HepG2 (cell line): ENCODE results near the gene TEX14. TPM values are rescaled to one million over a fixed set of nuclear protein-coding genes. Genes with fewer than 3 reads are reported as not detected.

Experiments used
- ATAC-seq: fragments of 200-7000 bp; cut with Tn5 transposase; 3 replicates; pipeline ENCODE4 v1.9.1; 2020; ENCODE audit warnings: mild to moderate bottlenecking, moderate library complexity
- BruUV-seq: library from RNA; stranded (reverse); fragments of 400-500 nt; replicated peaks from 2 replicates; lab custom pipeline; 2021; lab: Mats Ljungman, UMichigan
- CTCF ChIA-PET: fragments of 300-600 bp; formaldehyde crosslinking; extraction: SDS; loops from one replicate; lab custom pipeline; 2021; ENCODE audit warnings: low total read pairs, inconsistent platforms, low intra/inter-chr PET ratio; lab: Yijun Ruan, JAX
- POLR2A ChIA-PET: fragments of 350-600 bp; sonication (Branson Sonifier 250); formaldehyde crosslinking; loops from one replicate; lab custom pipeline; 2020; ENCODE audit warnings: antibody characterized with exemption, inconsistent platforms; lab: Yijun Ruan, JAX
- DNase-seq: peaks from one replicate; pipeline ENCODE4 v3.0.0-alpha.2; 2015; ENCODE audit warnings: low spot score
- FAIRE-seq: peaks from 3 replicates; lab custom pipeline; 2011; peaks lifted over from hg19 to GRCh38; lab: Jason Lieb, UNC
- H2AFZ ChIP-seq: one replicate; pipeline ENCODE4 v1.6.1; 2011; ENCODE audit warnings: low read length, inconsistent platforms
- H3K27ac ChIP-seq: fragments of 300-600 bp; 3 replicates; pipeline ENCODE4 v1.8.0; 2011; ENCODE audit warnings: mixed run types, mild to moderate bottlenecking, mixed read lengths, low read length, inconsistent platforms; ENCODE audit not compliant: insufficient read depth; ENCODE audit errors: extremely low read length
- H3K27me3 ChIP-seq, 2 experiments: fragments of 200-600 bp in 1 of 2; 2 replicates in 1 of 2; 3 replicates in 1 of 2; pipeline versions ENCODE4 v1.6.0 to v1.8.0; 2011; ENCODE audit warnings: low read length in 2 of 2, mild to moderate bottlenecking in 2 of 2, moderate library complexity in 2 of 2, inconsistent platforms in 1 of 2; ENCODE audit not compliant: insufficient read depth in 2 of 2, control insufficient read depth in 1 of 2
- H3K36me3 ChIP-seq, 2 experiments: fragments of 200-600 bp in 1 of 2; replicated peaks in 1 of 2; 2 replicates in 1 of 2; 3 replicates in 1 of 2; pipeline versions ENCODE4 v1.5.1 to v1.8.0; 2011; ENCODE audit warnings: low read length in 2 of 2, inconsistent platforms in 1 of 2; ENCODE audit not compliant: insufficient read depth in 2 of 2, control insufficient read depth in 1 of 2
- H3K4me1 ChIP-seq: 2 replicates; pipeline ENCODE4 v1.5.1; 2012; ENCODE audit warnings: low read length, inconsistent platforms; ENCODE audit not compliant: insufficient read depth
- H3K4me2 ChIP-seq: 2 replicates; pipeline ENCODE4 v1.6.0; 2011; ENCODE audit warnings: low read depth, low read length, inconsistent platforms
- H3K4me3 ChIP-seq, 3 experiments: fragments of 200-600 bp in 1 of 3; sonication (generic), shearing (Covaris generic) in 1 of 3; replicated peaks in 1 of 3; 2 replicates each; pipeline ENCODE4 v1.5.1; 2011 to 2016; ENCODE audit warnings: low read length in 3 of 3, inconsistent platforms in 2 of 3, low read depth in 2 of 3, mild to moderate bottlenecking in 2 of 3, control low read depth in 1 of 3, mixed read lengths in 1 of 3; ENCODE audit not compliant: insufficient read depth in 1 of 3
- H3K79me2 ChIP-seq: one replicate; pipeline ENCODE4 v1.6.1; 2011; ENCODE audit warnings: low read length, inconsistent platforms; ENCODE audit not compliant: insufficient read depth
- H3K9ac ChIP-seq: 2 replicates; pipeline ENCODE4 v1.6.0; 2011; ENCODE audit warnings: mild to moderate bottlenecking, low read depth, low read length, inconsistent platforms; ENCODE audit not compliant: insufficient read depth
- H3K9me3 ChIP-seq: 2 replicates; pipeline ENCODE4 v1.5.1; 2012; ENCODE audit warnings: mild to moderate bottlenecking, low read length
- H4K20me1 ChIP-seq: 2 replicates; pipeline ENCODE4 v1.6.0; 2011; ENCODE audit warnings: inconsistent platforms, mild to moderate bottlenecking, low read length, moderate library complexity; ENCODE audit not compliant: insufficient read depth
- AGO2 ChIP-seq: fragments of 200-400 bp; formaldehyde crosslinking; optimal IDR thresholded peaks from 2 replicates; pipeline ENCODE3; 2017; ENCODE audit warnings: mild to moderate bottlenecking, low read depth, low read length, moderate library complexity
- ASH2L ChIP-seq: fragments of 300-600, 200-600 bp; sonication (generic); IDR thresholded peaks from 2 replicates; pipeline ENCODE4 v1.7.0; 2017; ENCODE audit warnings: low read depth, mild to moderate bottlenecking, moderate library complexity, mixed read lengths, low read length; ENCODE audit not compliant: insufficient read length
- ATM ChIP-seq: fragments of 450-650 bp; IDR thresholded peaks from 2 replicates; pipeline ENCODE4 v1.7.1; 2017; ENCODE audit warnings: mild to moderate bottlenecking, borderline replicate concordance
- CAMTA2 ChIP-seq: sonication (generic); formaldehyde crosslinking; IDR thresholded peaks from 2 replicates; pipeline ENCODE4 v1.4.0; 2020; ENCODE audit warnings: mild to moderate bottlenecking, missing genetic modification reagents, borderline replicate concordance
- CHCHD3 ChIP-seq: sonication (generic); formaldehyde crosslinking; IDR thresholded peaks from 2 replicates; pipeline ENCODE4 v1.8.0; 2022; ENCODE audit warnings: mild to moderate bottlenecking, missing genetic modification reagents, moderate library complexity
- GFI1 ChIP-seq: sonication (generic); formaldehyde crosslinking; IDR thresholded peaks from 2 replicates; pipeline ENCODE4 v1.5.0; 2020; ENCODE audit warnings: missing genetic modification reagents, mild to moderate bottlenecking, borderline replicate concordance
- LCORL ChIP-seq, 2 experiments: fragments of 450-650 bp in 1 of 2; sonication (generic) in 1 of 2; formaldehyde crosslinking in 1 of 2; IDR thresholded peaks; 2 replicates each; pipeline versions ENCODE4 v1.5.0 to v1.6.1; 2017 to 2020; ENCODE audit warnings: antibody characterized with exemption in 1 of 2, missing genetic modification reagents in 1 of 2
- MTF2 ChIP-seq: sonication (generic); formaldehyde crosslinking; IDR thresholded peaks from 2 replicates; pipeline ENCODE4 v1.5.0; 2020; ENCODE audit warnings: missing genetic modification reagents, borderline replicate concordance
- NFIB ChIP-seq: sonication (generic); formaldehyde crosslinking; IDR thresholded peaks from 2 replicates; pipeline ENCODE4 v1.9.0; 2021; ENCODE audit warnings: missing genetic modification reagents, mild to moderate bottlenecking, borderline replicate concordance
- NKX3-1 ChIP-seq: sonication (generic); formaldehyde crosslinking; IDR thresholded peaks from 2 replicates; pipeline ENCODE4 v1.5.0; 2020; ENCODE audit warnings: missing genetic modification reagents
- RNF2 ChIP-seq: fragments of 450-650 bp; conservative IDR thresholded peaks from 2 replicates; pipeline ENCODE4 v1.6.1; 2016; ENCODE audit warnings: low read depth
- SALL1 ChIP-seq: sonication (generic); formaldehyde crosslinking; IDR thresholded peaks from 2 replicates; pipeline ENCODE4 v1.8.0; 2022; ENCODE audit warnings: mild to moderate bottlenecking, missing genetic modification reagents
- SNAPC2 ChIP-seq: sonication (generic); formaldehyde crosslinking; IDR thresholded peaks from 2 replicates; pipeline ENCODE4 v1.8.1; 2022; ENCODE audit warnings: mild to moderate bottlenecking, missing genetic modification reagents
- SUZ12 ChIP-seq: fragments of 150-350 bp; IDR thresholded peaks from 2 replicates; pipeline ENCODE4 v1.6.1; 2014; ENCODE audit warnings: low read depth, low read length
- ZNF414 ChIP-seq: sonication (generic); formaldehyde crosslinking; IDR thresholded peaks from 2 replicates; pipeline ENCODE4 v1.5.0; 2020; ENCODE audit warnings: missing genetic modification reagents
- ZNF713 ChIP-seq: sonication (generic); formaldehyde crosslinking; IDR thresholded peaks from 2 replicates; pipeline ENCODE4 v1.4.0; 2020; ENCODE audit warnings: mild to moderate bottlenecking, missing genetic modification reagents
- ZNF883 ChIP-seq: sonication (generic); formaldehyde crosslinking; IDR thresholded peaks from 2 replicates; pipeline ENCODE4 v1.5.1; 2020; ENCODE audit warnings: mild to moderate bottlenecking, missing genetic modification reagents; ENCODE audit errors: not compliant biosample characterization
- WGBS: methylation state at CpG from one replicate; pipeline ENCODE4 v1.1.6; 2017; ENCODE audit warnings: low lambda C conversion rate; 5-methylcytosine and 5-hydroxymethylcytosine counted together
- in situ Hi-C: cut with HindIII; loops from 2 replicates; pipeline ENCODE4 v1.10.0; 2017; ENCODE audit warnings: low pct_unique_long_range_greater_than_20kb; ENCODE audit not compliant: extremely low pct_ligation_motif_present
- intact Hi-C: fragments of 100-400 bp; cut with micrococcal nuclease; formaldehyde crosslinking; loops from one replicate; pipeline ENCODE4 v1.10.0; 2022; ENCODE audit not compliant: unreplicated experiment
- polyA plus RNA-seq, 8 experiments: library from polyadenylated mRNA; depleted of rRNA in 3 of 8; stranded (reverse) in 7 of 8; unstranded in 1 of 8; fragments of >200 nt; fragmentation: Illumina TruSeq in 4 of 8; extraction: Trizol in 4 of 8; gene quantifications; 2 replicates each; pipeline versions ENCODE4 v1.2.1 to v1.2.3, GENCODE V29; 2011 to 2016; ENCODE audit warnings: low read depth in 4 of 8, missing spikeins in 1 of 8, mixed read lengths in 1 of 8; ENCODE audit not compliant: insufficient read depth in 1 of 8
- total RNA-seq, 5 experiments: library from RNA; depleted of rRNA; stranded (reverse); fragments of >200 nt; fragmentation: Illumina TruSeq; extraction: Trizol; gene quantifications; 2 replicates each; pipeline ENCODE4 v1.2.3, GENCODE V29; 2016; ENCODE audit warnings: low read depth in 1 of 5
- TF ChIP-seq, protein P1 (sequence below): sonication (generic); formaldehyde crosslinking; IDR thresholded peaks from 2 replicates; pipeline ENCODE4 v1.5.0; 2020; ENCODE audit warnings: mild to moderate bottlenecking, missing genetic modification reagents, borderline replicate concordance

The TEX14 gene
- total and polyA plus RNA-seq, 2 of the 13 experiments (the other 11 are each of a cell fraction or from before 2014, with no cell fraction given) = 0.04 to 0.07 TPM

DNA sequence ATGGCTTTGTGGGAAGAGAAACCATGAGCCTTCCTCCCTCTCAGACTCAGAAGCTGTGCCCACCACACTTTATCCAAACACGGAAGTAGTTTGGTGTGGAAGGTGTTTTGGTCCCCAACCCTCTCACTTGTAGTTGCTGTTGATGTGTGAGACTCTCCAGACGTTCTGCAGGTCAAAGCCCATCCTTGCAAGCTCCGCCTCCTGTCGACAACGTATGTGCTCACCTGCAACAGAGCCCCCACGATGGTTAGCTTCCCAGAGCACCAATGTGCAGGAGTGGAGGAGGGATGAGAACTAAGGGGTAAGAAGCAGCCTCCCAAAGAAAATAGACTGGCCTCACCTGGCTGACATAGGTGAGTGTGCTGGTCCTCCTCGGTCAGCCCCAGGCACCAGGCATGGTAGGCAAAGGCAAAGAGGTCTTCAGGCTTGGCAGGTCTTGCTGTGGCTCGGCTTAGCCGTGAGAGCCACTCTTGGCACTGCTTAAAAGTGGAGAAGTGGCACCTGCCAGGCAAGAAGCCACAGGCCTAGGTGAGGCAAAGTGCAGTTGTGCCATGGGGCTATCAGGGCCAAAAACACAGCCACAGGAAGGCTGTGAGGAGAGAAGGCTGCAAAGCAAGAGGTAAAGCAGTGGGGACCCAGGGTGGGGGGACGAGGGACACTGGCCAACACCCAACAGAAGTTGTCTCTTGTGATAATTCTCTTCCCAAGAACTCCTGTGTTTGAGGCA is 183.3 kb downstream of the TEX14 start (continued):
- TF ChIP-seq RNF2 (no peak), MTF2 (CRISPR knock-in tag) (no peak)

DNA sequence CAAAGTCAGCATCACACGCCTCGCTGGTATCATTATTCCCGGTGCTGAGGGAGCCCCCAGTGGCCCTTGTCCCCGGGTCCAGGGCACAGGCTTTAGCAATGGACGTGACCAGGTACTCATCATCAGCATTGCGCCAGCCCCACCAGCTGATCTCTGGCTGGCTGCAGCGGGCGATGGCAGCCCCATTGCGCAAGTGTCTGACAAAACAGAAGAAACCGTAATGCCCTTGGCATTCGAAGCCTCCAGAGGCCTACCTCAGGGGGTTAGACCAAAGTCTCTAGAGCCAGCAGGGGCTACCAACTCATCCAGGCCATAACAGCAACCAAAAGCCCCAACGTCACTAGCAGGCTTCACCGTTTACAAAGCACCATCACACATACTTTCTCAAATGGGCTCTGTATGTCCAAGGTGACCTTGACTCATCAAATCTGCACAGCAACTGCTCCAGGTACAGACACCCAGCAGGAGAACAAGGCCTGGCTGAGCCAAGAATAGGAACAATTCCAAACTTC is 184.7 kb downstream of the TEX14 start:
- ATAC-seq (no peak; the same call in 2 of the 3 replicates), DNase-seq (peak; percentile 78), FAIRE-seq (no peak)
- Histone ChIP-seq H3K4me3 (no peak overlapping the region), H2AFZ (no peak overlapping the region), H3K9me3 (no peaks in the 10 kb centered on the region), H3K36me3 (peaks cover 50 to 98% of the 10 kb centered on the region in 2 experiments), H3K4me1 (peaks cover 24% of the 10 kb centered on the region), H3K27ac (peak overlapping the region; percentile 46), H3K9ac (no peak overlapping the region), H3K79me2 (no peaks in the 10 kb centered on the region), H4K20me1 (no peaks in the 10 kb centered on the region), H3K27me3 (no peaks in the 10 kb centered on the region), H3K4me2 (0 out of 2 replicates have a peak overlapping the region, but pooled peaks have one; percentile 0)
- intact Hi-C loops = no loop called here
- 67% methylated on average over 12 of the region's 13 CpGs for WGBS
- ChIA-PET POLR2A (interaction anchor here (0.8 to 3.3 kb wide), 4 partner anchors 8 to 124 kb away, joined by 3 to 13 read pairs (median 4); partner anchors contain the start of gene MTMR4), CTCF (no interaction called here)
- BruUV-seq = no TSS peak
- in situ Hi-C loops = loop anchor here (10.0 kb wide), 1 partner anchor 62 kb away; no protein-coding TSS in a partner anchor
- TF ChIP-seq ZNF883 (CRISPR knock-in tag) (peak; percentile 26), LCORL (IDR thresholded peaks at IDR 0.05) (no peak), LCORL (CRISPR knock-in tag; IDR thresholded peaks at IDR 0.05) (no peak), SNAPC2 (CRISPR knock-in tag) (no peak), ZNF713 (CRISPR knock-in tag) (no peak), SALL1 (0 out of 2 replicates have a peak, but pooled peaks have one; percentile 14), GFI1 (CRISPR knock-in tag) (no peak), NKX3-1 (CRISPR knock-in tag) (no peak), ZNF414 (CRISPR knock-in tag) (no peak), SUZ12 (no peak), ASH2L (peak; percentile 34), CAMTA2 (no peak), NFIB (CRISPR knock-in tag) (no peak), ATM (no peak), AGO2 (peak; percentile 18), CHCHD3 (CRISPR knock-in tag) (no peak)
- TF ChIP-seq, protein P1, sequence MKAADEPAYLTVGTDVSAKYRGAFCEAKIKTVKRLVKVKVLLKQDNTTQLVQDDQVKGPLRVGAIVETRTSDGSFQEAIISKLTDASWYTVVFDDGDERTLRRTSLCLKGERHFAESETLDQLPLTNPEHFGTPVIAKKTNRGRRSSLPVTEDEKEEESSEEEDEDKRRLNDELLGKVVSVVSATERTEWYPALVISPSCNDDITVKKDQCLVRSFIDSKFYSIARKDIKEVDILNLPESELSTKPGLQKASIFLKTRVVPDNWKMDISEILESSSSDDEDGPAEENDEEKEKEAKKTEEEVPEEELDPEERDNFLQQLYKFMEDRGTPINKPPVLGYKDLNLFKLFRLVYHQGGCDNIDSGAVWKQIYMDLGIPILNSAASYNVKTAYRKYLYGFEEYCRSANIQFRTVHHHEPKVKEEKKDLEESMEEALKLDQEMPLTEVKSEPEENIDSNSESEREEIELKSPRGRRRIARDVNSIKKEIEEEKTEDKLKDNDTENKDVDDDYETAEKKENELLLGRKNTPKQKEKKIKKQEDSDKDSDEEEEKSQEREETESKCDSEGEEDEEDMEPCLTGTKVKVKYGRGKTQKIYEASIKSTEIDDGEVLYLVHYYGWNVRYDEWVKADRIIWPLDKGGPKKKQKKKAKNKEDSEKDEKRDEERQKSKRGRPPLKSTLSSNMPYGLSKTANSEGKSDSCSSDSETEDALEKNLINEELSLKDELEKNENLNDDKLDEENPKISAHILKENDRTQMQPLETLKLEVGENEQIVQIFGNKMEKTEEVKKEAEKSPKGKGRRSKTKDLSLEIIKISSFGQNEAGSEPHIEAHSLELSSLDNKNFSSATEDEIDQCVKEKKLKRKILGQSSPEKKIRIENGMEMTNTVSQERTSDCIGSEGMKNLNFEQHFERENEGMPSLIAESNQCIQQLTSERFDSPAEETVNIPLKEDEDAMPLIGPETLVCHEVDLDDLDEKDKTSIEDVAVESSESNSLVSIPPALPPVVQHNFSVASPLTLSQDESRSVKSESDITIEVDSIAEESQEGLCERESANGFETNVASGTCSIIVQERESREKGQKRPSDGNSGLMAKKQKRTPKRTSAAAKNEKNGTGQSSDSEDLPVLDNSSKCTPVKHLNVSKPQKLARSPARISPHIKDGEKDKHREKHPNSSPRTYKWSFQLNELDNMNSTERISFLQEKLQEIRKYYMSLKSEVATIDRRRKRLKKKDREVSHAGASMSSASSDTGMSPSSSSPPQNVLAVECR (CRISPR knock-in tag) = 0 out of 2 replicates have a peak, but pooled peaks have one; percentile 22
